KMS-11 (cell line): ENCODE results near the gene NKD1.

ENCODE experiments used
- H2AFZ ChIP-seq: fragments of 200-600 bp; sonication (generic); 2 replicates; pipeline ENCODE4 v1.6.1; 2016; ENCODE audit warnings: antibody characterized with exemption, mixed run types, low read depth
- H3K27ac ChIP-seq: fragments of 200-600 bp; sonication (generic); 2 replicates; pipeline ENCODE4 v1.6.1; 2016; ENCODE audit warnings: mild to moderate bottlenecking, mixed run types
- H3K27me3 ChIP-seq: fragments of 200-600 bp; sonication (generic); 2 replicates; pipeline ENCODE4 v1.6.1; 2017; ENCODE audit warnings: mild to moderate bottlenecking, low read depth, mixed run types, moderate library complexity; ENCODE audit not compliant: insufficient read depth
- H3K36me3 ChIP-seq: fragments of 200-600 bp; sonication (generic); 2 replicates; pipeline ENCODE4 v1.6.1; 2017; ENCODE audit warnings: mild to moderate bottlenecking, mixed run types; ENCODE audit not compliant: insufficient read depth
- H3K4me1 ChIP-seq: fragments of 200-600 bp; sonication (generic); 2 replicates; pipeline ENCODE4 v1.6.1; 2016; ENCODE audit warnings: mild to moderate bottlenecking, low read depth, mixed run types; ENCODE audit not compliant: poor library complexity, severe bottlenecking
- H3K4me2 ChIP-seq: fragments of 200-600 bp; sonication (generic); 2 replicates; pipeline ENCODE4 v1.7.0; 2016; ENCODE audit warnings: mild to moderate bottlenecking, mixed run types
- H3K4me3 ChIP-seq: fragments of 200-600 bp; sonication (generic); IDR thresholded peaks from 2 replicates; pipeline ENCODE4 v1.6.1; 2017; ENCODE audit warnings: low read depth, low read length, mixed read lengths; ENCODE audit not compliant: insufficient read depth
- H3K79me2 ChIP-seq: fragments of 200-600 bp; sonication (generic); 2 replicates; pipeline ENCODE4 v1.6.1; 2016; ENCODE audit warnings: low read depth, mixed run types; ENCODE audit not compliant: insufficient read depth
- H3K9ac ChIP-seq: fragments of 200-600 bp; sonication (generic); 2 replicates; pipeline ENCODE4 v1.6.1; 2016; ENCODE audit warnings: mild to moderate bottlenecking, mixed run types
- H4K20me1 ChIP-seq: fragments of 200-600 bp; sonication (generic); 2 replicates; pipeline ENCODE4 v1.6.1; 2016; ENCODE audit warnings: mild to moderate bottlenecking, mixed run types; ENCODE audit not compliant: insufficient read depth
- CTCF ChIP-seq: fragments of 200-600 bp; sonication (generic); conservative IDR thresholded peaks from 2 replicates; pipeline ENCODE4 v1.6.1; 2017; ENCODE audit warnings: low read depth, mild to moderate bottlenecking, antibody characterized with exemption, low read length, moderate library complexity, mixed read lengths

NKD1 gene

GRCh38 chr16:50604065-50604418 lies 55.8 kb downstream of the NKD1 start:
- no peak for TF ChIP-seq CTCF
- H3K9ac ChIP-seq = no peak overlapping the region
- no peaks in the 10 kb centered on the region for H3K79me2 ChIP-seq
- no peak overlapping the region for H3K27ac ChIP-seq
- no peaks in the 10 kb centered on the region for H3K36me3 ChIP-seq
- H3K4me1 ChIP-seq = no peaks in the 10 kb centered on the region
- no peak overlapping the region for H3K4me3 ChIP-seq
- no peaks in the 10 kb centered on the region for H4K20me1 ChIP-seq
- H3K4me2 ChIP-seq = no peak overlapping the region
- no peaks in the 10 kb centered on the region for H3K27me3 ChIP-seq
- no peak overlapping the region for H2AFZ ChIP-seq

- Histone ChIP-seq H3K4me1 (no peaks in the 10 kb centered on the region), H3K4me3 (no peak overlapping the region), H3K9ac (no peak overlapping the region), H3K36me3 (no peaks in the 10 kb centered on the region), H3K27ac (no peak overlapping the region), H4K20me1 (no peaks in the 10 kb centered on the region), H3K4me2 (no peak overlapping the region), H3K27me3 (no peaks in the 10 kb centered on the region), H3K79me2 (no peaks in the 10 kb centered on the region), H2AFZ (no peak overlapping the region)
- no peak for TF ChIP-seq CTCF
These were observed 56.4 kb downstream of the NKD1 start for GRCh38 chr16:50604610-50605009.

GRCh38 chr16:50605733-50606430 lies 57.7 kb downstream of the NKD1 start:
- no peaks in the 10 kb centered on the region for H3K27me3 ChIP-seq

DNA sequence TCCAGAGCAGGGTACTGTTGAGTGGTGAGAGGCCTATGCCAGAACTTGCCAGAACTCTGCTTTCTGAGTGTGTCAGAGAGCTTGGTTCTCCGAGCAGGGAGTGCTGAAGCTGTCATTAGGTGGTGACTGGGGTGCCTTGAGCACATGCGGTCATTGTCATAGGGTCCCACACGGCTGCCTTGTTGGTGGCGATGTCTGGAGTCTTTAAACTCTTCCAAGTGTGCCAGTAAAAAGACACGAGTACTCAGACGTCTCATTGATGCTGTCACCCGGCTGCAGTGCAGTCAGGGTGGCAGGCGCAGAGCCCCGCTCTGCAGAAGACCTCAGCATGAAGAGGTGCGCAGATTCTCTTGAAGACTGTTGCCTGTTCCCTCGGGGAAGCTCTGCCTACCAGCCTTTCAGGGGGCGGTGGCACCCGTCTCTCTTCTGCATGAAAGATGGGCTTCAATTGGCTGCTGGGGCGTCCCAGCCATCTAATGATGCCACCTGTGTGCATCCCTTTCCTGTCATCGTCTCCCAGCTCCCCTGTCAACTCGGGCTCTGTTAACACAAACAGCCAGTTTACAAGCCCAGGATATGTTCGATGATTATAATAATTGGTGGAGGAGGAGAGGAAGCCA lies 58.3 kb downstream of the NKD1 start:
- Histone ChIP-seq H3K4me2 (no peak overlapping the region), H3K4me1 (no peaks in the 10 kb centered on the region), H2AFZ (no peak overlapping the region), H3K4me3 (no peak overlapping the region), H4K20me1 (no peaks in the 10 kb centered on the region), H3K36me3 (no peaks in the 10 kb centered on the region), H3K9ac (no peak overlapping the region), H3K79me2 (no peaks in the 10 kb centered on the region), H3K27me3 (no peaks in the 10 kb centered on the region), H3K27ac (no peak overlapping the region)
- TF ChIP-seq CTCF = no peak

More at GRCh38 chr16:50605733-50606430, 57.7 kb downstream of the NKD1 start:
- H3K79me2 ChIP-seq = no peaks in the 10 kb centered on the region
- H3K27ac ChIP-seq = no peak overlapping the region
- H3K4me1 ChIP-seq = no peaks in the 10 kb centered on the region
- no peaks in the 10 kb centered on the region for H4K20me1 ChIP-seq
- no peak overlapping the region for H2AFZ ChIP-seq
- H3K4me3 ChIP-seq = no peak overlapping the region
- H3K36me3 ChIP-seq = no peaks in the 10 kb centered on the region
- H3K4me2 ChIP-seq = no peak overlapping the region
- no peak for TF ChIP-seq CTCF
- no peak overlapping the region for H3K9ac ChIP-seq
